Measurements from ENCODE around the gene CNTNAP2. TPM values are rescaled to one million over a fixed set of nuclear protein-coding genes. Genes with fewer than 3 reads are reported as not detected.

CNTNAP2 gene
- total RNA-seq, 2 donors from 2014 or later, result 171 to 228 TPM

DNA sequence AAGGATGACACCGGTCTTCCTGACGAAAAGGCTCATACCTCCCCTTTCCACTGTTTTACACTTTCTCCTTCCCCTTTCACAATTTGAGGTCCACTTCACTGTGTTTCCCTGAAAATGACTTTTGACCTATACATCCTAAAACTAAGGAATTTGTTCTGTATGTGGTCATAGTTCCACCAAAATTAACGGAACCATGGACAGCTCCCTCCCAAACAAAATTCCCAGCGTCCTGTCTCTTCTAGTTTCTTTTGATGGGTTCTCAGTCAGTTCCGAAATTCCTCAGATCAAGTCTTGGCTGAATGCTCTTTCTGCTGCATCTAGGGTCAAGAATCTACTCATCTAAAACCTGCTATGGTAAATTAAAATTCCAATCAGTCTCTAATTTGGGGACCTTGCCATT, 1191.9 kb downstream of the CNTNAP2 start:
- no peaks in the 10 kb centered on the region for H3K27me3 Mint-ChIP-seq (ENCODE audit: insufficient read depth)
- Histone ChIP-seq H3K36me3 (ENCODE audit: control insufficient read depth, insufficient read depth, low read length) (no peaks in the 10 kb centered on the region), H3K27me3 (ENCODE audit: control insufficient read depth, insufficient read depth, low read length, poor library complexity, severe bottlenecking) (no peaks in the 10 kb centered on the region), H3K4me3 (ENCODE audit: low read length) (no peak overlapping the region), H3K9ac (ENCODE audit: extremely low read depth, low read length, poor library complexity, severe bottlenecking) (no peak overlapping the region), H3K9me3 (ENCODE audit: control insufficient read depth, low read length) (no peaks in the 10 kb centered on the region), H3K27ac (ENCODE audit: low read depth, low read length) (no peak overlapping the region), H3K4me1 (ENCODE audit: control insufficient read depth, insufficient read depth, low read length) (no peaks in the 10 kb centered on the region)
- no peak overlapping the region for H3K27ac Mint-ChIP-seq
- TF ChIP-seq, protein P1, sequence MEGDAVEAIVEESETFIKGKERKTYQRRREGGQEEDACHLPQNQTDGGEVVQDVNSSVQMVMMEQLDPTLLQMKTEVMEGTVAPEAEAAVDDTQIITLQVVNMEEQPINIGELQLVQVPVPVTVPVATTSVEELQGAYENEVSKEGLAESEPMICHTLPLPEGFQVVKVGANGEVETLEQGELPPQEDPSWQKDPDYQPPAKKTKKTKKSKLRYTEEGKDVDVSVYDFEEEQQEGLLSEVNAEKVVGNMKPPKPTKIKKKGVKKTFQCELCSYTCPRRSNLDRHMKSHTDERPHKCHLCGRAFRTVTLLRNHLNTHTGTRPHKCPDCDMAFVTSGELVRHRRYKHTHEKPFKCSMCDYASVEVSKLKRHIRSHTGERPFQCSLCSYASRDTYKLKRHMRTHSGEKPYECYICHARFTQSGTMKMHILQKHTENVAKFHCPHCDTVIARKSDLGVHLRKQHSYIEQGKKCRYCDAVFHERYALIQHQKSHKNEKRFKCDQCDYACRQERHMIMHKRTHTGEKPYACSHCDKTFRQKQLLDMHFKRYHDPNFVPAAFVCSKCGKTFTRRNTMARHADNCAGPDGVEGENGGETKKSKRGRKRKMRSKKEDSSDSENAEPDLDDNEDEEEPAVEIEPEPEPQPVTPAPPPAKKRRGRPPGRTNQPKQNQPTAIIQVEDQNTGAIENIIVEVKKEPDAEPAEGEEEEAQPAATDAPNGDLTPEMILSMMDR (conservative IDR thresholded peaks at IDR 0.05), result no peak
- no peaks in the 10 kb centered on the region for H3K4me1 Mint-ChIP-seq
- WGBS, 2 experiments (ENCODE audit: insufficient coverage in 1 of 2, insufficient read length in 1 of 2), result 75 to 88% methylated on average over 4 to 5 of the region's 5 CpGs
- H3K4me3 Mint-ChIP-seq, result no peak overlapping the region
- H3K36me3 Mint-ChIP-seq (ENCODE audit: low read depth), result no peaks in the 10 kb centered on the region
- peak; percentile 49 for DNase-seq
- H3K9me3 Mint-ChIP-seq, result no peaks in the 10 kb centered on the region

DNA sequence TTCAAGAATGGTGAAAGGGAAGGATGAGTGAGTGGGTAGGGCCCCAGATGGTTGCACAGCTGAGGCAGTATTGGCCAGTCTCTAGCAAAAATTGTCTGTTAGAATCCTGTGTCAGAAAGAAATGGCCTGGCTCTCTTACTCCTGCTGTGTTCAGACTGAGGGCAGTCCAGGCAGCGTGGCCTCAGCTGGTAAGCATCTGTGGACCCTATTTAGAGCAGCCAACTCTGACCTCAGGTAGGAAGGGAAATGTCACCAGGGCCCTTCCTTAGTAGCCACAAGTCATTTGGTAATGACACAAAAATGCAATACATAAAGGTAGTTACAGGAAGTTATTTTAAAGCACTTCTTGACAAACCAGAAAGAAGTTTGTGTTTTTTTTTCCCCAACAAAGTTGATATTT, 1194.7 kb downstream of the CNTNAP2 start:
- no peaks in the 10 kb centered on the region for H3K27me3 Mint-ChIP-seq (ENCODE audit: insufficient read depth)
- H3K9me3 Mint-ChIP-seq, result no peaks in the 10 kb centered on the region
- Histone ChIP-seq H3K4me1 (ENCODE audit: control insufficient read depth, insufficient read depth, low read length) (no peaks in the 10 kb centered on the region), H3K36me3 (ENCODE audit: control insufficient read depth, insufficient read depth, low read length) (no peaks in the 10 kb centered on the region), H3K27ac (ENCODE audit: low read depth, low read length) (no peak overlapping the region), H3K9me3 (ENCODE audit: control insufficient read depth, low read length) (no peaks in the 10 kb centered on the region), H3K9ac (ENCODE audit: extremely low read depth, low read length, poor library complexity, severe bottlenecking) (no peak overlapping the region), H3K27me3 (ENCODE audit: control insufficient read depth, insufficient read depth, low read length, poor library complexity, severe bottlenecking) (no peaks in the 10 kb centered on the region), H3K4me3 (ENCODE audit: low read length) (no peak overlapping the region)
- no peak overlapping the region for H3K27ac Mint-ChIP-seq
- H3K4me3 Mint-ChIP-seq, result no peak overlapping the region
- no peaks in the 10 kb centered on the region for H3K36me3 Mint-ChIP-seq (ENCODE audit: low read depth)
- 78 to 81% methylated on average over 1 of the region's 1 CpG for WGBS, 2 experiments (ENCODE audit: insufficient coverage in 1 of 2, insufficient read length in 1 of 2)
- TF ChIP-seq, protein P1 (conservative IDR thresholded peaks at IDR 0.05), result no peak
- no peak for DNase-seq
- no peaks in the 10 kb centered on the region for H3K4me1 Mint-ChIP-seq

DNA sequence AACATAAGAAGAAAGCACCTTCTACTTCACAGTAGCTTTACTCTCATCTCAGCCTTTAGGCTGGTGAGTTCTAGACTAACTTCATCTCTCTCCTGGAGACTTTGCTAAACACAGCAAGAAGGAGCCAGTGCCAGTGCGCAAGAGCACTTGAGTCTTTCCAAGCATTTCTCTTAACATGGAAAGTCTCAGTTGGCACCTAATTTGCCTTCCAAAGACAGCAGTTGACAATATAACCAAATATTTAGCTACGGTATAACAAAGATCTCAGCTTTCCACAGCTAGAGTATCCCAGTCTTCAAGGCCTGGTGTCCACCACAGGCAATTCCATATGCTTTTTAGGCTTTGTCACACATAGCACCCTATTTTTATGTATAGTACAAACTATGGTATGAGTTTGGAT, 1204.9 kb downstream of the CNTNAP2 start:
- no peak overlapping the region for H3K4me3 ChIP-seq (ENCODE audit: low read length)
- no peak overlapping the region for H3K27ac Mint-ChIP-seq
- H3K9me3 ChIP-seq (ENCODE audit: control insufficient read depth, low read length), result peaks cover 2% of the 10 kb centered on the region
- H3K36me3 ChIP-seq (ENCODE audit: control insufficient read depth, insufficient read depth, low read length), result no peaks in the 10 kb centered on the region
- TF ChIP-seq, protein P1 (conservative IDR thresholded peaks at IDR 0.05), result no peak
- no peak overlapping the region for H3K27ac ChIP-seq (ENCODE audit: low read depth, low read length)
- no peaks in the 10 kb centered on the region for H3K27me3 Mint-ChIP-seq (ENCODE audit: insufficient read depth)
- no peaks in the 10 kb centered on the region for H3K9me3 Mint-ChIP-seq
- no peak overlapping the region for H3K9ac ChIP-seq (ENCODE audit: extremely low read depth, low read length, poor library complexity, severe bottlenecking)
- no peak for DNase-seq
- H3K4me1 ChIP-seq (ENCODE audit: control insufficient read depth, insufficient read depth, low read length), result no peaks in the 10 kb centered on the region
- H3K36me3 Mint-ChIP-seq (ENCODE audit: low read depth), result no peaks in the 10 kb centered on the region
- H3K4me1 Mint-ChIP-seq, result no peaks in the 10 kb centered on the region
- WGBS, 2 experiments (ENCODE audit: insufficient coverage in 1 of 2, insufficient read length in 1 of 2), result 98% methylated on average over 2 of the region's 2 CpGs; no CpG with 5 or more reads in 1 of the 2 experiments
- H3K4me3 Mint-ChIP-seq, result no peak overlapping the region
- H3K27me3 ChIP-seq (ENCODE audit: control insufficient read depth, insufficient read depth, low read length, poor library complexity, severe bottlenecking), result no peaks in the 10 kb centered on the region
